Smooth muscle cell of the brain vasculature (primary cell): ENCODE measurements around the gene CNTFR.
A peak's percentile ranks its signal among the peaks of the same experiment; 100 is the strongest.

Source experiments
- DNase-seq: peaks from one replicate; pipeline ENCODE4 v3.0.0-alpha.2; 2012; ENCODE audit warnings: low read depth, low spot score

Gene CNTFR

GRCh38 chr9:34522971-34523797 lies 66.3 kb downstream of the CNTFR start, which contains the start of gene ENHO:
TSS of gene ENHO (minus strand) at chr9:34522990. CDS start at chr9:34521695, 1,295 bp downstream.
- DNase-seq = peak; percentile 54

- DNase-seq = no peak
These were observed 67.2 kb downstream of the CNTFR start for GRCh38 chr9:34522091-34522887.

- DNase-seq = no peak
These were observed 68.0 kb downstream of the CNTFR start for GRCh38 chr9:34521406-34522045.

GRCh38 chr9:34520505-34521385 lies 68.8 kb downstream of the CNTFR start:
- DNase-seq = no peak

GRCh38 chr9:34520096-34520495 lies 69.4 kb downstream of the CNTFR start:
- no peak for DNase-seq

- no peak for DNase-seq
These were observed 70.1 kb downstream of the CNTFR start for GRCh38 chr9:34519321-34520020.

- DNase-seq = no peak
These were observed 70.6 kb downstream of the CNTFR start for GRCh38 chr9:34518896-34519295.

- DNase-seq = no peak
These were observed 71.4 kb downstream of the CNTFR start for GRCh38 chr9:34518110-34518616.

GRCh38 chr9:34517185-34517584 lies 72.3 kb downstream of the CNTFR start:
- DNase-seq = no peak

GRCh38 chr9:34515959-34516358 lies 73.6 kb downstream of the CNTFR start:
- no peak for DNase-seq

- DNase-seq = no peak
These were observed 74.7 kb downstream of the CNTFR start for GRCh38 chr9:34514816-34515215.

- no peak for DNase-seq
These were observed 75.1 kb downstream of the CNTFR start for GRCh38 chr9:34514401-34514800.

- DNase-seq = no peak
These were observed 75.8 kb downstream of the CNTFR start for GRCh38 chr9:34513567-34514214.

- DNase-seq = no peak
These were observed 77.1 kb downstream of the CNTFR start for GRCh38 chr9:34512131-34513078.

GRCh38 chr9:34510497-34511468 lies 78.7 kb downstream of the CNTFR start:
- DNase-seq = no peak

- no peak for DNase-seq
These were observed 80.6 kb downstream of the CNTFR start for GRCh38 chr9:34508951-34509350.

GRCh38 chr9:34508463-34508862 lies 81.1 kb downstream of the CNTFR start:
- DNase-seq = no peak

GRCh38 chr9:34507966-34508365 lies 81.6 kb downstream of the CNTFR start:
- DNase-seq = no peak
